Measurements from ENCODE around the gene KCNJ4.

Gene KCNJ4

GRCh38 chr22:38452373-38453065 is 2.5 kb downstream of the KCNJ4 start:
- DNase-seq (ENCODE audit: low spot score): no peak

GRCh38 chr22:38451864-38452263 is 3.1 kb downstream of the KCNJ4 start:
- no peak for DNase-seq (ENCODE audit: low spot score)

GRCh38 chr22:38451404-38451803 is 3.6 kb downstream of the KCNJ4 start:
- no peak for DNase-seq (ENCODE audit: low spot score)

GRCh38 chr22:38450234-38450797 is 4.7 kb downstream of the KCNJ4 start:
- DNase-seq (ENCODE audit: low spot score): no peak

- DNase-seq (ENCODE audit: low spot score): no peak
Observed at GRCh38 chr22:38449776-38450175, 5.2 kb downstream of the KCNJ4 start.

- no peak for DNase-seq (ENCODE audit: low spot score)
Observed at GRCh38 chr22:38448945-38449745, 5.9 kb downstream of the KCNJ4 start.

- DNase-seq (ENCODE audit: low spot score): no peak
Observed at GRCh38 chr22:38446018-38446601, 8.9 kb downstream of the KCNJ4 start.

GRCh38 chr22:38444783-38445182 is 10.2 kb downstream of the KCNJ4 start:
- DNase-seq (ENCODE audit: low spot score): no peak

- DNase-seq (ENCODE audit: low spot score): no peak
Observed at GRCh38 chr22:38443628-38444521, 11.1 kb downstream of the KCNJ4 start.

GRCh38 chr22:38442967-38443627 is 11.9 kb downstream of the KCNJ4 start:
- no peak for DNase-seq (ENCODE audit: low spot score)

- no peak for DNase-seq (ENCODE audit: low spot score)
Observed at GRCh38 chr22:38441620-38442287, 13.2 kb downstream of the KCNJ4 start.

GRCh38 chr22:38440747-38441350 is 14.2 kb downstream of the KCNJ4 start:
- no peak for DNase-seq (ENCODE audit: low spot score)

GRCh38 chr22:38437416-38437815 is 17.6 kb downstream of the KCNJ4 start:
- DNase-seq (ENCODE audit: low spot score): no peak

GRCh38 chr22:38436629-38437395 is 18.2 kb downstream of the KCNJ4 start:
- no peak for DNase-seq (ENCODE audit: low spot score)

- DNase-seq (ENCODE audit: low spot score): no peak
Observed at GRCh38 chr22:38435965-38436364, 19.0 kb downstream of the KCNJ4 start.

- no peak for DNase-seq (ENCODE audit: low spot score)
Observed at GRCh38 chr22:38435010-38435409, 20.0 kb downstream of the KCNJ4 start.

GRCh38 chr22:38433871-38434270 is 21.1 kb downstream of the KCNJ4 start:
- DNase-seq (ENCODE audit: low spot score): no peak

- no peak for DNase-seq (ENCODE audit: low spot score)
Observed at GRCh38 chr22:38432264-38432663, 22.7 kb downstream of the KCNJ4 start.

GRCh38 chr22:38431266-38432010 is 23.6 kb downstream of the KCNJ4 start:
- DNase-seq (ENCODE audit: low spot score): no peak

All from LoVo (cell line).